ENCODE results near the gene PRDM15.

- TF ChIP-seq CREB1 (IDR thresholded peaks at IDR 0.05; ENCODE audit: low read depth) (no peak), REST (IDR thresholded peaks at IDR 0.05; ENCODE audit: low read depth) (no peak), TEAD4 (IDR thresholded peaks at IDR 0.05) (no peak), YY1 (IDR thresholded peaks at IDR 0.05; ENCODE audit: low read depth) (no peak), RAD21 (IDR thresholded peaks at IDR 0.05; ENCODE audit: low read depth) (no peak)
- TF ChIP-seq, protein P1, sequence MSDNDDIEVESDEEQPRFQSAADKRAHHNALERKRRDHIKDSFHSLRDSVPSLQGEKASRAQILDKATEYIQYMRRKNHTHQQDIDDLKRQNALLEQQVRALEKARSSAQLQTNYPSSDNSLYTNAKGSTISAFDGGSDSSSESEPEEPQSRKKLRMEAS (IDR thresholded peaks at IDR 0.05) = no peak
Measured at GRCh38 chr21:41897047-41897669, 18.0 kb upstream of the PRDM15 start.

Measured in Ishikawa (cell line).